Measurements from ENCODE around the gene CHD2.

Gene CHD2

DNA sequence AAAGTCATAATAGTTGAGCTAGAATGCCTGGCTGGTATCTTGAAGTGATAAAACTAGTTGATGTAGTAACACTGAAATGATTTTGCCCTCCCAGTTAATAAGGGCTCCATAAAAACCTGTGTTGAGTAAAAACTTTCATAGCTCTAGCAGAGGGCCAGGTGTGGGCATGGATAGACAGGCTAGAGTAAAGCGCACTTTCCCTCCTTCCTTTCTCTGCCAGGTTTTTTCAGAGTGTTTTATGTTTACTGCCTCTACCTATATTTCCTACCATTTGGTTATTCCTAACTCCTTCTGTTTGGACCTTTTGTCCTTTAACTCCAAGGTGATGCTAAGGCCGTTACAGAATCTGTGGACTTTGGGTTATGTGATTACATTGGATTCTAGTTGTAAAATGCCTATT lies 25.3 kb downstream of the CHD2 start:
- Histone ChIP-seq H4K20me1 (ENCODE audit: control insufficient read depth, insufficient read depth, low read depth, low read length) (no peaks in the 10 kb centered on the region), H3F3A (ENCODE audit: control insufficient read depth, insufficient read depth) (no peaks in the 10 kb centered on the region; the same call in 1 of the 2 replicates), H3K36me3 (ENCODE audit: control insufficient read depth, low read length) (peaks cover 80% of the 10 kb centered on the region), H3K9me2 (replicated peaks; ENCODE audit: control insufficient read depth, low read length) (no peaks in the 10 kb centered on the region), H3K4me2 (ENCODE audit: low read length) (no peak overlapping the region), H3K4me3 (ENCODE audit: low read length) (no peak overlapping the region), H3K9me3 (ENCODE audit: control insufficient read depth, insufficient read depth, low read length) (no peaks in the 10 kb centered on the region), H3K27ac (ENCODE audit: low read depth, low read length) (no peak overlapping the region), H3K4me1 (ENCODE audit: control insufficient read depth, low read length) (peaks cover 23% of the 10 kb centered on the region), H3K27me3 (ENCODE audit: control insufficient read depth, low read length) (no peaks in the 10 kb centered on the region), H3K79me2 (ENCODE audit: control insufficient read depth, low read length) (peaks cover 28% of the 10 kb centered on the region)
- TF ChIP-seq, protein P1, sequence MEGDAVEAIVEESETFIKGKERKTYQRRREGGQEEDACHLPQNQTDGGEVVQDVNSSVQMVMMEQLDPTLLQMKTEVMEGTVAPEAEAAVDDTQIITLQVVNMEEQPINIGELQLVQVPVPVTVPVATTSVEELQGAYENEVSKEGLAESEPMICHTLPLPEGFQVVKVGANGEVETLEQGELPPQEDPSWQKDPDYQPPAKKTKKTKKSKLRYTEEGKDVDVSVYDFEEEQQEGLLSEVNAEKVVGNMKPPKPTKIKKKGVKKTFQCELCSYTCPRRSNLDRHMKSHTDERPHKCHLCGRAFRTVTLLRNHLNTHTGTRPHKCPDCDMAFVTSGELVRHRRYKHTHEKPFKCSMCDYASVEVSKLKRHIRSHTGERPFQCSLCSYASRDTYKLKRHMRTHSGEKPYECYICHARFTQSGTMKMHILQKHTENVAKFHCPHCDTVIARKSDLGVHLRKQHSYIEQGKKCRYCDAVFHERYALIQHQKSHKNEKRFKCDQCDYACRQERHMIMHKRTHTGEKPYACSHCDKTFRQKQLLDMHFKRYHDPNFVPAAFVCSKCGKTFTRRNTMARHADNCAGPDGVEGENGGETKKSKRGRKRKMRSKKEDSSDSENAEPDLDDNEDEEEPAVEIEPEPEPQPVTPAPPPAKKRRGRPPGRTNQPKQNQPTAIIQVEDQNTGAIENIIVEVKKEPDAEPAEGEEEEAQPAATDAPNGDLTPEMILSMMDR (IDR thresholded peaks at IDR 0.05; ENCODE audit: low read depth, low read length, poor library complexity, severe bottlenecking): no peak
- no peak for TF ChIP-seq EZH2phosphoT487 (IDR thresholded peaks at IDR 0.05; ENCODE audit: borderline replicate concordance, low read length)

DNA sequence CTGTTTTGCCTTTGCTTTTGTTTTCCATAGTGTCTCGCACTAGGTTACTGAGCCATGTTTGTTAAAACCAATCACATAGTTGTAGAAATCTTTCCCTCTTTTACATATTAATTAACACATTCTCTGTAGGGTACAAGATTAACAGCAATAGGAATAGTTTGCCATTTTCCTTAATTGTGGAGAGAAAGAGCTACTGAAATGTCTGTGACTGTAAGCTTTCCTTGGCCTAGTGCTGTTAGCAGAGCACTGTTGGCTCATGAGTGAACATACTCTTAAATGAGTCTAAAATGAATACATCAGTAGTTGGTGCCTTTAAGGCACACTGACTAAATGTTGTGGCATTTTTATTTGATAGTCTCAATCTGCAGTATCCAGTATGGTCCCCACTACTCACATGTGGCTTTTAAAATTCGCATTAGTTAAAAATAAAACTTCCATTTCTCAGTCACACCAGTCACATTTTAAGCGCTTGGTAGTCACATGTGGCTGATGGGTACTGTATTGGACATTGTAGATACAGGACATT lies 28.2 kb downstream of the CHD2 start:
- H3K4me3 ChIP-seq (ENCODE audit: low read length): no peak overlapping the region

DNA sequence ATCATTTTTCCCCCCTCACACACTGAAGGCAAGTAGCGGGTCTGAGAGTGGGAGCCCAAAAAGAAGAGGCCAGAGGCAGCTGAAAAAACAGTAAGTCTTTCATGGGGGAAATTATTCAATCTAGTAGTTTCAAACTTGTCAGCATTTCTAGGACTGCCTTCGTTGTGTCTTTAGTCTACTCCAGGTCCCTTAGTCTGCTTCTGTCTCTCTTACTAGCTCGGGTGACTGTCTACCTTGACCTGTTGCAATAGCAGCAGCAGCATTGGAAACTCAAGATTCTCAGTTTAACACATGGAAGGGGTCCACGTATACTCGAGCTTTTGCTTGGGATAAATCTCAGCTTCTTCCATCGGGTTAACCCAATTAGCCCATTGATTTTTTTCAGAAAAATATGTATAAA lies 28.9 kb downstream of the CHD2 start:
- Histone ChIP-seq H3K9me2 (replicated peaks; ENCODE audit: control insufficient read depth, low read length) (no peaks in the 10 kb centered on the region), H3K27me3 (ENCODE audit: control insufficient read depth, low read length) (no peaks in the 10 kb centered on the region), H3K36me3 (ENCODE audit: control insufficient read depth, low read length) (peaks cover 81% of the 10 kb centered on the region), H4K20me1 (ENCODE audit: control insufficient read depth, insufficient read depth, low read depth, low read length) (no peaks in the 10 kb centered on the region), H3K4me3 (ENCODE audit: low read length) (no peak overlapping the region), H3K27ac (ENCODE audit: low read depth, low read length) (no peak overlapping the region), H3K9me3 (ENCODE audit: control insufficient read depth, insufficient read depth, low read length) (no peaks in the 10 kb centered on the region), H3K4me2 (ENCODE audit: low read length) (no peak overlapping the region), H3F3A (ENCODE audit: control insufficient read depth, insufficient read depth) (no peaks in the 10 kb centered on the region; the same call in 1 of the 2 replicates), H3K79me2 (ENCODE audit: control insufficient read depth, low read length) (no peaks in the 10 kb centered on the region; the same call in 1 of the 2 replicates), H3K4me1 (ENCODE audit: control insufficient read depth, low read length) (no peaks in the 10 kb centered on the region)
- TF ChIP-seq, protein P1 (IDR thresholded peaks at IDR 0.05; ENCODE audit: low read depth, low read length, poor library complexity, severe bottlenecking): no peak
- TF ChIP-seq EZH2phosphoT487 (IDR thresholded peaks at IDR 0.05; ENCODE audit: borderline replicate concordance, low read length): no peak

More for the DNA sequence above, 28.2 kb downstream of the CHD2 start:
- H4K20me1 ChIP-seq (ENCODE audit: control insufficient read depth, insufficient read depth, low read depth, low read length): no peaks in the 10 kb centered on the region
- H3K36me3 ChIP-seq (ENCODE audit: control insufficient read depth, low read length): peaks cover 78% of the 10 kb centered on the region
- H3K4me2 ChIP-seq (ENCODE audit: low read length): no peak overlapping the region
- no peaks in the 10 kb centered on the region for H3K27me3 ChIP-seq (ENCODE audit: control insufficient read depth, low read length)
- no peaks in the 10 kb centered on the region for H3K4me1 ChIP-seq (ENCODE audit: control insufficient read depth, low read length)
- no peaks in the 10 kb centered on the region for H3K9me3 ChIP-seq (ENCODE audit: control insufficient read depth, insufficient read depth, low read length)
- H3K27ac ChIP-seq (ENCODE audit: low read depth, low read length): no peak overlapping the region
- TF ChIP-seq, protein P1 (IDR thresholded peaks at IDR 0.05; ENCODE audit: low read depth, low read length, poor library complexity, severe bottlenecking): no peak
- TF ChIP-seq EZH2phosphoT487 (IDR thresholded peaks at IDR 0.05; ENCODE audit: borderline replicate concordance, low read length): no peak
- H3K9me2 ChIP-seq (replicated peaks; ENCODE audit: control insufficient read depth, low read length): no peaks in the 10 kb centered on the region
- H3F3A ChIP-seq (ENCODE audit: control insufficient read depth, insufficient read depth): no peaks in the 10 kb centered on the region; the same call in 1 of the 2 replicates
- peaks cover under 1% of the 10 kb centered on the region; the same call in 1 of the 2 replicates for H3K79me2 ChIP-seq (ENCODE audit: control insufficient read depth, low read length)
